Chondrocyte (in vitro differentiated cells): ENCODE data around the gene SORBS1. TPM values are rescaled to one million over a fixed set of nuclear protein-coding genes. Genes with fewer than 3 reads are reported as not detected.

Experiments used
- DNase-seq: peaks from one replicate; pipeline ENCODE4 v3.0.0; 2021; ENCODE audit warnings: mixed read lengths, low spot score
- H3K27ac Mint-ChIP-seq: one replicate; pipeline ENCODE4 v1.8.0; 2021; ENCODE audit warnings: mild to moderate bottlenecking, moderate library complexity, mixed read lengths; ENCODE audit not compliant: unreplicated experiment
- H3K27me3 Mint-ChIP-seq: 2 replicates; pipeline ENCODE4 v1.8.0; 2021; ENCODE audit warnings: low read depth, mixed read lengths
- H3K36me3 Mint-ChIP-seq: 2 replicates; pipeline ENCODE4 v1.8.0; 2021; ENCODE audit warnings: low read depth, mixed read lengths
- H3K4me1 Mint-ChIP-seq: 2 replicates; pipeline ENCODE4 v1.8.0; 2021; ENCODE audit warnings: low read depth, mild to moderate bottlenecking, mixed read lengths
- H3K4me3 Mint-ChIP-seq: one replicate; pipeline ENCODE4 v1.8.0; 2021; ENCODE audit warnings: mild to moderate bottlenecking, moderate library complexity, mixed read lengths; ENCODE audit not compliant: unreplicated experiment
- H3K9me3 Mint-ChIP-seq: 2 replicates; pipeline ENCODE4 v1.8.0; 2021; ENCODE audit warnings: low read depth, mixed read lengths
- CTCF ChIP-seq: fragments of 200-600 bp; sonication (generic); IDR thresholded peaks from 2 replicates; pipeline ENCODE4 v1.5.0; 2021; ENCODE audit warnings: antibody characterized with exemption, mild to moderate bottlenecking, moderate library complexity
- total RNA-seq: library from RNA; stranded (reverse); gene quantifications from 3 replicates; pipeline ENCODE4 v1.2.1, GENCODE V29; 2021

The SORBS1 gene
- total RNA-seq, 1 donor from 2014 or later, result 5.0 TPM

- H3K4me1 Mint-ChIP-seq, result peaks cover 12% of the 10 kb centered on the region
- peaks cover 2% of the 10 kb centered on the region for H3K27me3 Mint-ChIP-seq
- no peaks in the 10 kb centered on the region for H3K9me3 Mint-ChIP-seq
- no peak overlapping the region for H3K4me3 Mint-ChIP-seq
- H3K27ac Mint-ChIP-seq, result no peak overlapping the region
- DNase-seq, result no peak
- TF ChIP-seq CTCF, result no peak
- H3K36me3 Mint-ChIP-seq, result no peaks in the 10 kb centered on the region
Observed at GRCh38 chr10:95331596-95332130, 229.5 kb downstream of the SORBS1 start.

- DNase-seq, result no peak
- peaks cover 12% of the 10 kb centered on the region for H3K4me1 Mint-ChIP-seq
- no peak overlapping the region for H3K4me3 Mint-ChIP-seq
Observed at GRCh38 chr10:95330966-95331453, 230.2 kb downstream of the SORBS1 start.

GRCh38 chr10:95329296-95329695, 231.9 kb downstream of the SORBS1 start:
- Mint-ChIP-seq H3K4me1 (peaks cover 6% of the 10 kb centered on the region), H3K27ac (no peak overlapping the region), H3K27me3 (peaks cover 2% of the 10 kb centered on the region), H3K9me3 (no peaks in the 10 kb centered on the region), H3K36me3 (no peaks in the 10 kb centered on the region), H3K4me3 (no peak overlapping the region)
- no peak for DNase-seq
- TF ChIP-seq CTCF, result no peak

More at GRCh38 chr10:95330966-95331453, 230.2 kb downstream of the SORBS1 start:
- Mint-ChIP-seq H3K27me3 (peaks cover 2% of the 10 kb centered on the region), H3K9me3 (no peaks in the 10 kb centered on the region), H3K36me3 (no peaks in the 10 kb centered on the region), H3K27ac (no peak overlapping the region)
- TF ChIP-seq CTCF, result no peak

GRCh38 chr10:95328013-95328412, 233.2 kb downstream of the SORBS1 start:
- DNase-seq, result no peak
- Mint-ChIP-seq H3K9me3 (no peaks in the 10 kb centered on the region), H3K27ac (no peak overlapping the region), H3K4me1 (no peaks in the 10 kb centered on the region), H3K4me3 (no peak overlapping the region), H3K36me3 (no peaks in the 10 kb centered on the region), H3K27me3 (peaks cover 3% of the 10 kb centered on the region)
- no peak for TF ChIP-seq CTCF

- no peak for TF ChIP-seq CTCF
- peaks cover 3% of the 10 kb centered on the region for H3K27me3 Mint-ChIP-seq
- DNase-seq, result no peak
- H3K9me3 Mint-ChIP-seq, result no peaks in the 10 kb centered on the region
- no peaks in the 10 kb centered on the region for H3K4me1 Mint-ChIP-seq
- H3K4me3 Mint-ChIP-seq, result no peak overlapping the region
- no peaks in the 10 kb centered on the region for H3K36me3 Mint-ChIP-seq
- no peak overlapping the region for H3K27ac Mint-ChIP-seq
Observed at GRCh38 chr10:95327367-95327766, 233.8 kb downstream of the SORBS1 start.
